GM12874 (cell line): Measurements from ENCODE around the gene ZBTB12.

Experiments
- CTCF ChIP-seq: IDR thresholded peaks from 2 replicates; pipeline ENCODE4 v1.5.1; 2011; ENCODE audit warnings: low read depth, mild to moderate bottlenecking, control low read depth, low read length, moderate library complexity; ENCODE audit not compliant: insufficient read depth

The ZBTB12 gene

GRCh38 chr6:31888276-31889258, 13.3 kb downstream of the ZBTB12 start:
- TF ChIP-seq CTCF: peak; percentile 81

- TF ChIP-seq CTCF: no peak
Observed at GRCh38 chr6:31887173-31888007, 14.5 kb downstream of the ZBTB12 start.

- no peak for TF ChIP-seq CTCF
Observed at GRCh38 chr6:31886541-31886991, 15.3 kb downstream of the ZBTB12 start.

GRCh38 chr6:31884528-31885035, 17.3 kb downstream of the ZBTB12 start:
- no peak for TF ChIP-seq CTCF

GRCh38 chr6:31883676-31884075, 18.2 kb downstream of the ZBTB12 start:
- TF ChIP-seq CTCF: no peak

- TF ChIP-seq CTCF: no peak
Observed at GRCh38 chr6:31882344-31882743, 19.5 kb downstream of the ZBTB12 start.

GRCh38 chr6:31881136-31881859, 20.6 kb downstream of the ZBTB12 start:
- TF ChIP-seq CTCF: no peak
